SHP77 treated with DMSO at 0.1 percent for 48 hours (cell line): ENCODE measurements around the gene CGN.
"Not testable (repeated sequence)": the region's sequence is repeated elsewhere in the genome, so short reads cannot be mapped to it uniquely, and the experiment has no call there.

Experiments used
- DNase-seq: peaks from one replicate; lab custom pipeline; 2025; lab: John Stamatoyannopoulos, UW

CGN gene

GRCh38 chr1:151522427-151522826 is 11.2 kb downstream of the CGN start:
- DNase-seq, result not testable (repeated sequence)

GRCh38 chr1:151523326-151523725 is 12.1 kb downstream of the CGN start:
- no peak for DNase-seq

- no peak for DNase-seq
Observed at GRCh38 chr1:151524736-151525135, 13.5 kb downstream of the CGN start.

GRCh38 chr1:151526735-151527525 is 15.7 kb downstream of the CGN start:
- no peak for DNase-seq

- DNase-seq, result no peak
Observed at GRCh38 chr1:151529211-151529702, 18.1 kb downstream of the CGN start.

- no peak for DNase-seq
Observed at GRCh38 chr1:151529781-151530180, 18.6 kb downstream of the CGN start.

GRCh38 chr1:151530461-151530860 is 19.3 kb downstream of the CGN start:
- DNase-seq, result no peak

GRCh38 chr1:151533870-151534269 is 22.7 kb downstream of the CGN start:
- no peak for DNase-seq

- DNase-seq, result peak; percentile 68
Observed at GRCh38 chr1:151534662-151535278, 23.6 kb downstream of the CGN start.

GRCh38 chr1:151535326-151536271 is 24.4 kb downstream of the CGN start:
- DNase-seq, result no peak

- no peak for DNase-seq
Observed at GRCh38 chr1:151536499-151536898, 25.3 kb downstream of the CGN start.

GRCh38 chr1:151537112-151537511 is 25.9 kb downstream of the CGN start:
- no peak for DNase-seq

- peak; percentile 100 for DNase-seq
Observed at GRCh38 chr1:151539321-151540020, 28.3 kb downstream of the CGN start.

GRCh38 chr1:151540021-151540981 is 29.1 kb downstream of the CGN start, which contains the start of gene TUFT1:
Gene TUFT1 (plus strand): TSS chr1:151540309. CDS start chr1:151540367, 58 bp downstream.
- DNase-seq, result peak; percentile 95

- peak; percentile 21 for DNase-seq
Observed at GRCh38 chr1:151540982-151541377, 29.8 kb downstream of the CGN start.

GRCh38 chr1:151541752-151542151 is 30.6 kb downstream of the CGN start:
- DNase-seq, result no peak

- DNase-seq, result peak; percentile 72
Observed at GRCh38 chr1:151542710-151543129, 31.5 kb downstream of the CGN start.

- no peak for DNase-seq
Observed at GRCh38 chr1:151545542-151545941, 34.4 kb downstream of the CGN start.

- DNase-seq, result no peak
Observed at GRCh38 chr1:151546011-151546925, 35.1 kb downstream of the CGN start.
